Kidney tubule cell (primary cell): Measurements from ENCODE around the gene AGL.
"Not testable (repeated sequence)": the region's sequence is repeated elsewhere in the genome, so short reads cannot be mapped to it uniquely, and the experiment has no call there.

ENCODE experiments used
- DNase-seq: peaks from one replicate; pipeline ENCODE4 v3.0.0-alpha.2; 2018; ENCODE audit warnings: low spot score

The AGL gene

GRCh38 chr1:99943223-99943794 is 93.1 kb downstream of the AGL start:
- DNase-seq, result no peak

- no peak for DNase-seq
Observed at GRCh38 chr1:99944192-99944591, 94.0 kb downstream of the AGL start.

- no peak for DNase-seq
Observed at GRCh38 chr1:99945174-99945573, 95.0 kb downstream of the AGL start.

DNA sequence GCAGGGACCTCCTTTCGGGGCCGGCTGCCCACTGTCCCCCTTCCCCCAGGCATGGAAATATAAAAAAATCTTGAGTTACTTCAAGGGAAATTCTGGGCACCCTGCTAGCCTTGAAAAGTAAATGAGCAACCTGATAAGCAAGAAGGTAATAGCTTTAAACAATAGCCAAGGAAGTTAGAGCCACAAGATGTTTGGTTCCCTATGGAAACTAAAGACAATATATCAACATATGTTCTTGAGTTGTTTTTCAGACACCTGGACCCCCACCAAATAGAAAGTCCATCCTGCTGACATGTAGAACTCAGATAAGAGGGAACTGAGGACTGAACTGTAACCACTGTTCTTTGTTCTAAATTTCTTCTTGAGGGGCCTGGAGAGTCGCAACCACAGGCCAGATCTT is 100.3 kb downstream of the AGL start:
- DNase-seq, result no peak

DNA sequence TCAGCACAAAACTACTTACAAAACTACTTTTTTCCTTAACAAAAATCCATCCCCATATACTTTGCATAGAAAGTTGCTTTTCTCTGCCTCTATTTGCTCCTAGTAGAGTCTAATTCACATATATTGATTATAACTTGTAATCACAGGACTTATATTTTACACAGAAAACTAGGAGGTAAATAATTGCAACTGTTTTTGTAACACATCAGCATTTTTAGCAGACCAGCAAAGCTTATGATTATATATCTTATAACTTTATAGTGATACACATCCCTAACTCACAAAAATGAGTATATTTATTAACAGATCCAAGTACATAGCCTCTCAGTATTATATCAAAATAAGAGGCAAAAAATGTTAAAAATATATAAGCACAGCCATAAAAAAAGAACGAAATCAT is 102.4 kb downstream of the AGL start:
- no peak for DNase-seq

DNA sequence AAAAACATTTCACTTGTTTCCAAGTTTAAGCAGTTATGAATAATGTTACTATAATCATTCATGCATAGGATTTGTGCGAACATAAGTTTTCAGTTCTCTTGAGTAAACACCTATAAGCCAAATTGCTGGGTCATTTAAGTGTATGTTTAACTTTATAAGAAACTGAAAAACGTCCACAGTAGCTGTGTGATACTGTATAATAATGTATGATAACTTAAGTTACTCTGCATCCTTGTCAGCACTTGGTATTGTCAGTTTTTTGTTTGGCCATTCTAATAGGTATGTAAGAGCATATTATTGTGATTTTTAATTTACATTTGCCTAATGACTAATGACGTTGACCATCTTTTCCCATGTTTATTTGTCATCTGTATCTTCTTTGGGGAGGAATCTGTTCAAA is 105.2 kb downstream of the AGL start:
- DNase-seq, result no peak

DNA sequence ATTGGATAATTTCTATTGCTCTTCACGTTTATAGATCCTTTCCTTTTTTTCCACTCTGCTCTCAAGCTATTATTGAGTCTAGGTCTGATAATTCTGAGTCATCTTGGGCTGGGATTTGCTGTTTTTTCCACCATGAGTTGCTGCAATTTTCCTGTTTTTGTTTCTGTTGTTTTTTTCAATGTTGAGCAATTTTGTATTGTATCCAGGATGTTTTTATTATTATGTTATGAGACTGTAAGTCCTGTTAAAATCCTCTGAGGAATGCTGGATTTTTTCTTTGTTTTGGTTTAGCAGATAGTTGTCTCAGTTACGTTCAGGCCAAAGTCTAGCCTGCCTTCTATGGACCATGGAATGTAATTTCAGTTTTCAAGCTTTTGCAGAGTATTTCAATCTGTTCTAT is 106.6 kb downstream of the AGL start:
- DNase-seq, result no peak

DNA sequence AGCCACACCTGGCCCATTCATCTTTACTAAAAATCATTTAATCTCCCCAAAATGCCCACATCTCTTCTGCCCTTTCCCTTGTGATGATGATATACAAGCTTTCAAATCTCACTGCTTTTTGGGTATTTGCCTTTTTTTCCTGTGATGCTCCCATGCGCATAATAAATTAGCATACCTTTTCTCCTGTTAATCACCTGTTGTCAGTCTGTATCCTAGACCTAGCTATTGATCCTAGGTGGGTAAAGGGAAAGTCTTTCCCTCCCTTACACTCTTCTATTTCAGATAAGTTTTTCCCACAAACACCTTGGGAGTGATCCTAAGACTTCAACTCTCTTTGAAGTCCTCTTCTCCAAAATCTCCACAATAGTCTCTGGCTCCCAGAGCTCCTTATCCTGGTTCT is 107.7 kb downstream of the AGL start:
- no peak for DNase-seq

DNA sequence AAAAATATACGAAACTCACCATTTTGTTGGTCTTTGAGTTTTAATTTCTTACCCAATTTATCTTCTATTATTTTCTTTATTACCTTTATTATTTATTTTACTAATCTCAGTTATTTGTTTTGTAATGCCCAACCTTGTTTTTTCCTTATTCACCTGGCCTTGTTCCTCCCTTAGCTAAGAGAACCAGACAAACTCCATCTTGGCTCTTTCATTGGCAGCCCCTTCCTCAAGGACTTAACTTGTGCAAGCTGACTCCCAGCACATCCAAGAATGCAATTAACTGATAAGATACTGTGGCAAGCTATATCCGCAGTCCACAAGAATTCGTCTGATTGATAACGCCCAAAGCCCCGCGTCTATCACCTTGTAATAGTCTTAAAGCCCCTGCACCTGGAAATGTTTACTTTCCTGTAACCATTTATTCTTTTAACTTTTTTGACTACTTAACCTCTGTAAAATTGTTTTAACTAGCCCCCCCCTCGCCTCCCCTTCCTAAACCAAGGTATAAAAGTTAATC is 109.1 kb downstream of the AGL start:
- not testable (repeated sequence) for DNase-seq

DNA sequence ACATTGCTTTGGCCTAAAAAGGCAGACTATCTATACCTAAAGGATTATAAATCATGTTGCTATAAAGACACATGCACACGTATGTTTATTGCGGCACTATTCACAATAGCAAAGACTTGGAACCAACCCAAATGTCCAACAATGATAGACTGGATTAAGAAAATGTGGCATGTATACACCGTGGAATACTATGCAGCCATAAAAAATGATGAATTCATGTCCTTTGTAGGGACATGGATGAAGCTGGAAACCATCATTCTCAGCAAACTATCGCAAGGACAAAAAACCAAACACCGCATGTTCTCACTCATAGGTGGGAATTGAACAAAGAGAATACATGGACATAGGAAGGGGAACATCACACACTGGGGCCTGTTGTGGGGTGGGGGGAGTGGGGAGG is 110.1 kb downstream of the AGL start:
- not testable (repeated sequence) for DNase-seq

- DNase-seq, result peak; percentile 61
Observed at GRCh38 chr1:99963041-99963795, 113.1 kb downstream of the AGL start.

- no peak for DNase-seq
Observed at GRCh38 chr1:99964806-99965205, 114.6 kb downstream of the AGL start.

DNA sequence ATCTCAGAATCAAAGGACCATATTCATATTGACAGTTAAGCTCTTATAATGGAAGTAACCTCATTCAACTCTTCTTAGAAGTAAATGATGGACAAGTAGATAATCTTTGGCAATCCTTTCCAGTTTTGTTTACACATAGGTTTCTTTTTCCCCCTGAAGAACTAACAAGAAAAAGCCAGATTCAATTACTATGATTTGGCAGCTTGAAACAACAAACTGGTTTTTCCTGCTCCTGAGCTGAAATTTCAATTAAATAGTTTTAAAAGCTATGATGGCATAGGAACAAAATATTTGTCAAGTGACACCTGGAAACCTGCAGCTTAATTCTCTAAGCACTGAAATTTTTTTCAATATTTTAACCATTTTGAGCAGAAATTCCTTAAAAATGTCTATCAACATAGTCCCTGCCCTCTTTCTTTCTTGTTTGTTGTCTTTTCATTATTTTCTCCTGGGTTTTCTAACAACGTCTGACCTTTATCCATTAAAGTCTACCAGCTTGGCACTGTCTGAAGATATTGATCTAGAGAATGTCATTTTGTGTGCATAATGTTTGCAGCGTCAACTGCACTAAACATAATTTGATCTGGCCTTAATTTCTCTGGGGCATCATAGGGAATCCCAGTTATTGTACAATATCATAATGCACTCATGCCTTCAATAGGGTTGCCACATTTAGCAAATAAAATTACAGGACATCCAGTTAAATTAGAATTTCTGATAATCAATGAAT is 115.7 kb downstream of the AGL start:
- no peak for DNase-seq

GRCh38 chr1:99968214-99968613 is 118.1 kb downstream of the AGL start:
- DNase-seq, result no peak

DNA sequence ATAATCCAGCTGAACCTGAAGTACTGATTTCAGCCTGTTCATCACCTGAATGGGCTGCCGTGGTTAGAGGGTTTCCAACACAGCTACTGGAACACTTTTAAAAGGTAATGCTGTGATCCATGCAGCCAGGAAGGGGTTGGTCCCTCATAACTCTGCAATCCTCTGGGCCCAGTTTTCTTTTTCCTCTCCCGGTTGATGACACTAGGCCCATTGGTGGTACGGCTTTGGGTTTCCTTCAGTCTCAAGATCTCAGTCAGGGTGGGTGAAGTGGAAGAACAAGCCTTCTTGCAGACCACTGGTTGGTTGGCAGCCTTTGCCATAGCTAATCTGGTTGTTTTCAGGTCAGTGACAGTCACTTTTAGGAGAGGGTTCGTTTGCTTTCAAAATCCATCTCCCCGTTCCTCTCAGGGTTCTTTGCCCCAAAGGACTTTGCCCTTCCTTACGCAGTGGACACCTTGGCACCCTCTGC is 119.1 kb downstream of the AGL start:
- DNase-seq, result no peak

DNA sequence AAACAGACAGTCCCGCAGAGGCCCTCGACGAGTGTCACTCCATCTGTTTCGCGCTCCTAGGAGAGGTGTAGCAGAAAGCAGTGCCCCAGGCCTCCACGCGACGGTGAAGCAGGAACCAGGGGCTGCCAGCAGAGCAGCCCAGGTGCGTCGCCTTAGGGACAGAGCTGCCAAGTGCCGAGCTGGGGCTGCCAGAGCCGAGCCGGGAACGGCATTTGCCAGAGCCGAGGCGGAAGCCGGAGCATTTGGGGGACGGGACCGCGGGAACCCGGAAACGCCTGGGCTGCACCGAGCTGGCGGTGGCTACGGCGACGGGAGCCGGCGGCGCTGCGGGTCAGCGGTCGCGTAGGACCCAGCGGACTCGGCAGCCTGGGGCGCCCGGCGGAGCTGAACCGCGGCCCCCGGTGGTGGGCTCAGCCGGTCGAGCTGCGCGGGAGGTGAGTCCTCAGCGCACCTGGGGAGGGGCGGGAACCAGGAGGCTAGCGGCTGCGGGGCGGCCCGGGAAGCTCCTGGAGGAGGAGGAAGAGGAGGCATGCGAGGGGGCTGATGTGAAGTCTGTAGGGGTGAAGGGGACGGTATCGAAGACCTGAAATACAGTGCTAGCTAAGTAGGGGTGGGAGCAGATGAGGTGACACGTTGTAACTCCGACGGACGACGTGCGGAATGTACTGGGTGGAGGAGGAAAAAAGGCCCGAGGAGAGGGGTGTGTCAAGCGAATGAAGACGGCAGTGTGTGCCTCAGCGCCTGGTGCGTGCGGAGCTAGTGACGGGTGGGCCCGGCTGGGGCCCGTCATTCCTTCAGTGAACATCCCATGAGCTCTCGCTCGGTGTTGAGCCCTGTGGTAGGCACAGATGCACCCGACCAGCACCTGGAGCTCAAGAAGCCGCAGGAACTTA is 119.8 kb downstream of the AGL start, which contains the start of gene SLC35A3:
Gene SLC35A3, plus strand, starts transcription at position 268 of the 893 bp plus-strand sequence. CDS start 23,559 bp downstream, outside the sequence.
- peak; percentile 84 for DNase-seq

DNA sequence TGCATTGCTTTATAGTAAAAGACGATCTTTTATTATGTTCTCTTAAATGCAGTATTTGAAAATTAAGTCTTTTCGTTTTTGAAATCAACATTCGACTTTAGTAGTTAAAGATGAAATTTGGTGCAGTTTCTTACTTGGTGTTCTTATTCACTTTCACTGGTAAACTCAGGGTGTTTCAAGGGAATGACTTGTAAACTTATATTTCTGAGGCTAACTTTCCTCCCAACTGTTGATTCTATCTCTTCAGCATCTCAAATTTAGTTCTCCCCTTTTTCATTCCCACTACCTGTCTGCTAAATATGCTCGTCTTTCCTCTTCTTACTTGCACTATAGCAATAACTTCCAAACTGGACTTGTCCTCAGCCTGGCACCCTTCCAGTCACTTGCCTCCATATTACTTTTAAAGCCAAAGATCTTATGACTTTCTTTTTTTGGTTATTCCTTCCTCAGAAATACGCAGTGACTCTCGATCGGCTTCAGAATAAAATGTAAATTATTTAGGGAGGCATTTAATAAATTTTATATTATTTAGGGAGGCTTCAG is 120.6 kb downstream of the AGL start:
- DNase-seq, result peak; percentile 28

GRCh38 chr1:99972066-99972465 is 121.9 kb downstream of the AGL start:
- DNase-seq, result not testable (repeated sequence)
